GM12874 (cell line): Measurements from ENCODE around the gene L3MBTL4.

ENCODE experiments used
- CTCF ChIP-seq: IDR thresholded peaks from 2 replicates; pipeline ENCODE4 v1.5.1; 2011; ENCODE audit warnings: low read depth, mild to moderate bottlenecking, control low read depth, low read length, moderate library complexity; ENCODE audit not compliant: insufficient read depth

The L3MBTL4 gene

DNA sequence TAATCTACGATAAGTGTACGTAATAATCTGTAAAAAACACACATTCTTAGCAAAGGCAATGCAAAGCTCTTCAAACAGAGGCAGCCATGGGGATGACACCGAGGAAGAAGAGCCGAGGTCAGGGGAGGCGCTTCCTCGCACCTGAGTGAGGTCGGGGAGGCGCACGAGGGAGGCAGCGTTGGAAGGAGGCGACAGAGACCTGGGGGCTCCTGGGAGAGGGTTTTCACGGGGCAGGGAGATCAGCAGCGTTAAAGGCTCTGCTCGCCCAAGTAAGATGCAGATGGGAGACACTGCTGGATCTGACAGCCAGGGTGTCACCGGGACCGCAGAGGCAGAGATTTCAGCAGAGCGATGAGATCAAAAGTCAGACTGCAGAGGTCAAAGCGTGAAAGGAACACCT is 143.1 kb downstream of the L3MBTL4 start:
- no peak for TF ChIP-seq CTCF

- TF ChIP-seq CTCF, result no peak
These were observed 143.9 kb downstream of the L3MBTL4 start for GRCh38 chr18:6270771-6271216.

DNA sequence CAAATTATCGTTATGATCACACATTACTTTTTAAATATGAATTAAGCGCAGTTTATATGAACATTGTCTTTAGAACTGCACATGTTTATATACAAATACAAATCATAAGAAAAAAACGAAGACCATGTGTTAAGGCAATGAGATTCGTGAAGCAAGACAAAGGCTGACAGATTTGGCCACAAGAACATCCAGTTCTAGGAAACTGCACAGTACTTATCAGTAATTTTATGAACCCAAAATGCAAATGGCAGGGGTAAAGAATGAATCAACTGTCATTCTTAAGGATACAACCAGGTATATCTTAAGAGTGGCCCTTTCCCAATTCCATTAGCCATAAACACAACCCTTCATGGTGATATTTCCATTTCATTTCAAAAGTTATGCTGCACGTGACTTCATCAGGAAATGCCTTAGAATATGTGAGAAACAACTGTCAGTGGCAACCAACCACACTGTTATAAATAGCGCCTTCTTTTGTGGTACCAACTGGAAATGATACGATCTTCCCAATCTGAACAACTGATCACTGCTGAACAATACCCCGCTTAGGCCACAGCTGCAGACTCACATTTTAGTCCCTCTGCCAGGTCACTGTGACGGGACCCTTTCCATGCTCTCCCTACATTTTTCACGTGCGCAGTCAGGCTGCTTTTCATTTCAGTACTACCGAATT is 144.9 kb downstream of the L3MBTL4 start:
- no peak for TF ChIP-seq CTCF

- no peak for TF ChIP-seq CTCF
These were observed 148.5 kb downstream of the L3MBTL4 start for GRCh38 chr18:6266212-6266611.

- TF ChIP-seq CTCF, result no peak
These were observed 152.8 kb downstream of the L3MBTL4 start for GRCh38 chr18:6261938-6262337.

- TF ChIP-seq CTCF, result no peak
These were observed 156.8 kb downstream of the L3MBTL4 start for GRCh38 chr18:6257950-6258349.

GRCh38 chr18:6256521-6256920 is 158.2 kb downstream of the L3MBTL4 start:
- no peak for TF ChIP-seq CTCF
